ENCODE measurements around the gene SF3B2. TPM values are rescaled to one million over a fixed set of nuclear protein-coding genes. Genes with fewer than 3 reads are reported as not detected.

Gene SF3B2
- total RNA-seq, 2 experiments from 2014 or later = 255 to 278 TPM

- peaks cover 82% of the 10 kb centered on the region for H3K4me1 Mint-ChIP-seq (ENCODE audit: low read depth)
- no peak for ATAC-seq
- peak overlapping the region; percentile 69 for H3K27ac Mint-ChIP-seq
- no peak overlapping the region for H3K4me3 Mint-ChIP-seq
- no peak for DNase-seq
- no peaks in the 10 kb centered on the region for H3K27me3 Mint-ChIP-seq
- intact Hi-C loops (cut with micrococcal nuclease) = no loop called here
- ChIA-PET POLR2A (interaction anchor here (0.6 to 1.4 kb wide), 6 partner anchors 8 to 185 kb away, joined by 3 to 4 read pairs (median 3); no protein-coding TSS in a partner anchor), CTCF (interaction anchor here (1.1 to 2.6 kb wide), 6 partner anchors 8 to 245 kb away, joined by 3 to 15 read pairs (median 4); no protein-coding TSS in a partner anchor)
- peaks cover 3% of the 10 kb centered on the region for H3K36me3 Mint-ChIP-seq (ENCODE audit: low read depth)
- H3K9me3 Mint-ChIP-seq = no peaks in the 10 kb centered on the region
- TF ChIP-seq, protein P1, sequence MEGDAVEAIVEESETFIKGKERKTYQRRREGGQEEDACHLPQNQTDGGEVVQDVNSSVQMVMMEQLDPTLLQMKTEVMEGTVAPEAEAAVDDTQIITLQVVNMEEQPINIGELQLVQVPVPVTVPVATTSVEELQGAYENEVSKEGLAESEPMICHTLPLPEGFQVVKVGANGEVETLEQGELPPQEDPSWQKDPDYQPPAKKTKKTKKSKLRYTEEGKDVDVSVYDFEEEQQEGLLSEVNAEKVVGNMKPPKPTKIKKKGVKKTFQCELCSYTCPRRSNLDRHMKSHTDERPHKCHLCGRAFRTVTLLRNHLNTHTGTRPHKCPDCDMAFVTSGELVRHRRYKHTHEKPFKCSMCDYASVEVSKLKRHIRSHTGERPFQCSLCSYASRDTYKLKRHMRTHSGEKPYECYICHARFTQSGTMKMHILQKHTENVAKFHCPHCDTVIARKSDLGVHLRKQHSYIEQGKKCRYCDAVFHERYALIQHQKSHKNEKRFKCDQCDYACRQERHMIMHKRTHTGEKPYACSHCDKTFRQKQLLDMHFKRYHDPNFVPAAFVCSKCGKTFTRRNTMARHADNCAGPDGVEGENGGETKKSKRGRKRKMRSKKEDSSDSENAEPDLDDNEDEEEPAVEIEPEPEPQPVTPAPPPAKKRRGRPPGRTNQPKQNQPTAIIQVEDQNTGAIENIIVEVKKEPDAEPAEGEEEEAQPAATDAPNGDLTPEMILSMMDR (IDR thresholded peaks at IDR 0.05) = no peak
Measured at GRCh38 chr11:66118847-66119246, 66.7 kb downstream of the SF3B2 start.

Other genes starting within 250 kb of the SF3B2 start
- gene SNX32, start 218.4 kb upstream of the SF3B2 start, total RNA-seq = 1 to 10 TPM; 1.6 to 2.1 TPM
- gene CFL1, start 194.2 kb upstream of the SF3B2 start, total RNA-seq = 1,000 to 10,000 TPM; 1,059 to 1,062 TPM
- gene MUS81, start 191.9 kb upstream of the SF3B2 start, total RNA-seq = 10 to 100 TPM; 54.7 to 60.2 TPM
- gene EFEMP2, start 179.6 kb upstream of the SF3B2 start, total RNA-seq = 10 to 100 TPM; 17.1 to 18.0 TPM
- gene CTSW, start 172.5 kb upstream of the SF3B2 start, total RNA-seq = 100 to 1,000 TPM; 124 to 126 TPM
- 10 to 100 TPM; 78.8 to 79.9 TPM for gene FIBP, start 163.9 kb upstream of the SF3B2 start, total RNA-seq
- gene CCDC85B, start 161.7 kb upstream of the SF3B2 start, total RNA-seq = 10 to 100 TPM; 68.8 to 72.4 TPM
- 10 to 100 TPM in 1 of 2 experiments, 1 to 10 TPM in 1; 9.9 to 10.2 TPM for gene FOSL1, start 152.0 kb upstream of the SF3B2 start, total RNA-seq
- gene C11orf68, start 133.3 kb upstream of the SF3B2 start, total RNA-seq = 10 to 100 TPM; 26.2 to 26.3 TPM
- gene DRAP1, start 132.9 kb upstream of the SF3B2 start, total RNA-seq = 100 to 1,000 TPM; 135 TPM
- gene TSGA10IP, start 106.9 kb upstream of the SF3B2 start, total RNA-seq = not detected
- gene SART1, start 90.6 kb upstream of the SF3B2 start, total RNA-seq = 10 to 100 TPM; 58.3 to 63.9 TPM
- 10 to 100 TPM; 44.4 to 45.6 TPM for gene EIF1AD, start 50.2 kb upstream of the SF3B2 start, total RNA-seq
- gene BANF1, start 49.9 kb upstream of the SF3B2 start, total RNA-seq = 100 to 1,000 TPM; 267 to 311 TPM
- gene CST6, start 40.4 kb upstream of the SF3B2 start, total RNA-seq = under 1 TPM in 1 of 2 experiments, not detected in 1; 0.50 TPM
- gene CATSPER1, start 25.9 kb upstream of the SF3B2 start, total RNA-seq = not detected
- gene GAL3ST3, start 3.2 kb upstream of the SF3B2 start, total RNA-seq = 1 to 10 TPM in 1 of 2 experiments, under 1 TPM in 1; 0.51 to 1.0 TPM
- 10 to 100 TPM; 76.3 to 78.3 TPM for gene PACS1, start 17.9 kb downstream of the SF3B2 start, total RNA-seq
- gene KLC2, start 205.3 kb downstream of the SF3B2 start, total RNA-seq = 10 to 100 TPM; 32.2 to 35.2 TPM
- gene RAB1B, start 216.3 kb downstream of the SF3B2 start, total RNA-seq = 10 to 100 TPM; 97.9 to 98.2 TPM
- 1 to 10 TPM in 1 of 2 experiments, under 1 TPM in 1; 0.96 to 2.0 TPM for gene CNIH2, start 225.8 kb downstream of the SF3B2 start, total RNA-seq
- 10 to 100 TPM; 57.4 to 64.0 TPM for gene YIF1A, start 236.8 kb downstream of the SF3B2 start, total RNA-seq
- gene TMEM151A, start 239.5 kb downstream of the SF3B2 start, total RNA-seq = not detected

Data from activated CD8-positive, alpha-beta T cell treated with anti-CD3 and anti-CD28 coated beads for 36 hours (primary cell).